Gastroesophageal sphincter (tissue), 4 donors: ENCODE results near the gene GABPB1. TPM values are rescaled to one million over a fixed set of nuclear protein-coding genes. Genes with fewer than 3 reads are reported as not detected.

Source experiments
- ATAC-seq: fragments of 150-250 bp; one replicate; pipeline ENCODE4 v1.9.1; 2016; ENCODE audit warnings: mild to moderate bottlenecking, moderate library complexity
- H3K27ac ChIP-seq, 4 donors: fragments of 200-600 bp; sonication (generic) in 3 of 4; 1 replicate in 3 of 4; 2 replicates in 1 of 4; pipeline ENCODE4 v1.5.1; 2016 to 2019
- H3K27me3 ChIP-seq: fragments of 200-600 bp; sonication (generic); one replicate; pipeline ENCODE4 v1.5.1; 2019
- H3K36me3 ChIP-seq, 2 donors: fragments of 200-600 bp; sonication (generic); one replicate each; pipeline ENCODE4 v1.5.1; 2019; ENCODE audit warnings: control low read depth in 1 of 2
- H3K4me1 ChIP-seq, 3 donors: fragments of 200-600 bp; sonication (generic); 1 replicate in 2 of 3; 2 replicates in 1 of 3; pipeline ENCODE4 v1.5.1; 2016 to 2019; ENCODE audit warnings: control low read depth in 2 of 3
- H3K4me3 ChIP-seq, 2 donors: fragments of 200-600 bp; sonication (generic); one replicate each; pipeline ENCODE4 v1.5.1; 2019; ENCODE audit warnings: mild to moderate bottlenecking in 1 of 2, moderate library complexity in 1 of 2
- H3K9me3 ChIP-seq, 3 donors: fragments of 200-600 bp; sonication (generic); one replicate each; pipeline ENCODE4 v1.5.1; 2017 to 2019; ENCODE audit warnings: control low read depth in 2 of 3
- EP300 ChIP-seq: sonication (generic); formaldehyde crosslinking; IDR thresholded peaks from one replicate; pipeline ENCODE4 v1.6.1; 2017; ENCODE audit warnings: antibody characterized with exemption, mild to moderate bottlenecking
- POLR2A ChIP-seq, 2 donors: fragments of 450-650 bp; IDR thresholded peaks; one replicate each; pipeline ENCODE4 v1.6.1; 2017; ENCODE audit warnings: antibody characterized with exemption in 2 of 2, mild to moderate bottlenecking in 2 of 2, moderate library complexity in 1 of 2
- POLR2AphosphoS5 ChIP-seq: sonication (generic); formaldehyde crosslinking; IDR thresholded peaks from one replicate; pipeline ENCODE4 v1.6.1; 2017; ENCODE audit warnings: antibody characterized with exemption
- WGBS, 2 donors: methylation state at CpG; one replicate each; pipeline ENCODE4 v1.1.5; 2018; ENCODE audit warnings: low coverage in 1 of 2; 5-methylcytosine and 5-hydroxymethylcytosine counted together
- total RNA-seq, 4 donors: library from RNA; depleted of rRNA; stranded (reverse); fragments of >200 nt; gene quantifications; one replicate each; pipeline ENCODE4 v1.1.0, GENCODE V29; 2016
- TF ChIP-seq, protein P1 (sequence below), 4 experiments: fragments of 200-600 bp in 2 of 4; fragments of 450-650 bp in 2 of 4; sonication (generic) in 1 of 4; IDR thresholded peaks; one replicate each; pipeline ENCODE4 v1.5.1; 2017 to 2019; ENCODE audit warnings: antibody characterized with exemption in 4 of 4, mild to moderate bottlenecking in 2 of 4, moderate library complexity in 2 of 4

Gene GABPB1
- total RNA-seq, 4 donors from 2014 or later: 15.8 to 26.1 (median 17.8) TPM

DNA sequence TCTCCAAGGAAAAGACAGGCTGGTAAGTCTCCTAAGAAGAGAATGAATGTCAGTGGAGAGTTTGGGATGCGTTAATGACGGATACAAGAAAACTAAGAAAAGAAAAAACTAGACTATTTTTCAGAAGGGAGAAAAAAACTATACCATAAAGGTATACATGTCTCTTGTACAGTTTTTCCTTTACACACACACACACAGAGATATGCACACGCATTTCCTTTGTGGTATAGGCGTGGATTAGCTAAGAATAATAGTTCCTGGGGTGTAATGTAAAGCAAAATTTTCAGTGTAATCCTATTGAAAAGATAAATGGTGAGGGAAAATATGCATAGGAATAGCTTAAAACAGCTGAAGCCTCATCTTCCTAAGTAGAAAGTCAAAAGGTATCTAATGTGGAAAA is 36.3 kb downstream of the GABPB1 start:
- TF ChIP-seq EP300 (no peak), POLR2AphosphoS5 (no peak), POLR2A (IDR thresholded peaks at IDR 0.05) (no peak)
- TF ChIP-seq, protein P1, sequence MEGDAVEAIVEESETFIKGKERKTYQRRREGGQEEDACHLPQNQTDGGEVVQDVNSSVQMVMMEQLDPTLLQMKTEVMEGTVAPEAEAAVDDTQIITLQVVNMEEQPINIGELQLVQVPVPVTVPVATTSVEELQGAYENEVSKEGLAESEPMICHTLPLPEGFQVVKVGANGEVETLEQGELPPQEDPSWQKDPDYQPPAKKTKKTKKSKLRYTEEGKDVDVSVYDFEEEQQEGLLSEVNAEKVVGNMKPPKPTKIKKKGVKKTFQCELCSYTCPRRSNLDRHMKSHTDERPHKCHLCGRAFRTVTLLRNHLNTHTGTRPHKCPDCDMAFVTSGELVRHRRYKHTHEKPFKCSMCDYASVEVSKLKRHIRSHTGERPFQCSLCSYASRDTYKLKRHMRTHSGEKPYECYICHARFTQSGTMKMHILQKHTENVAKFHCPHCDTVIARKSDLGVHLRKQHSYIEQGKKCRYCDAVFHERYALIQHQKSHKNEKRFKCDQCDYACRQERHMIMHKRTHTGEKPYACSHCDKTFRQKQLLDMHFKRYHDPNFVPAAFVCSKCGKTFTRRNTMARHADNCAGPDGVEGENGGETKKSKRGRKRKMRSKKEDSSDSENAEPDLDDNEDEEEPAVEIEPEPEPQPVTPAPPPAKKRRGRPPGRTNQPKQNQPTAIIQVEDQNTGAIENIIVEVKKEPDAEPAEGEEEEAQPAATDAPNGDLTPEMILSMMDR (IDR thresholded peaks at IDR 0.05): no peak
- ATAC-seq: no peak
- Histone ChIP-seq H3K9me3 (no peaks in the 10 kb centered on the region), H3K4me3 (no peak overlapping the region), H3K27ac (no peak overlapping the region), H3K36me3 (no peaks in the 10 kb centered on the region), H3K4me1 (peaks cover 0 to 9% (median 0%) of the 10 kb centered on the region in 3 donors), H3K27me3 (no peaks in the 10 kb centered on the region)
- WGBS, 2 donors: 85 to 98% methylated on average over 4 of the region's 4 CpGs

DNA sequence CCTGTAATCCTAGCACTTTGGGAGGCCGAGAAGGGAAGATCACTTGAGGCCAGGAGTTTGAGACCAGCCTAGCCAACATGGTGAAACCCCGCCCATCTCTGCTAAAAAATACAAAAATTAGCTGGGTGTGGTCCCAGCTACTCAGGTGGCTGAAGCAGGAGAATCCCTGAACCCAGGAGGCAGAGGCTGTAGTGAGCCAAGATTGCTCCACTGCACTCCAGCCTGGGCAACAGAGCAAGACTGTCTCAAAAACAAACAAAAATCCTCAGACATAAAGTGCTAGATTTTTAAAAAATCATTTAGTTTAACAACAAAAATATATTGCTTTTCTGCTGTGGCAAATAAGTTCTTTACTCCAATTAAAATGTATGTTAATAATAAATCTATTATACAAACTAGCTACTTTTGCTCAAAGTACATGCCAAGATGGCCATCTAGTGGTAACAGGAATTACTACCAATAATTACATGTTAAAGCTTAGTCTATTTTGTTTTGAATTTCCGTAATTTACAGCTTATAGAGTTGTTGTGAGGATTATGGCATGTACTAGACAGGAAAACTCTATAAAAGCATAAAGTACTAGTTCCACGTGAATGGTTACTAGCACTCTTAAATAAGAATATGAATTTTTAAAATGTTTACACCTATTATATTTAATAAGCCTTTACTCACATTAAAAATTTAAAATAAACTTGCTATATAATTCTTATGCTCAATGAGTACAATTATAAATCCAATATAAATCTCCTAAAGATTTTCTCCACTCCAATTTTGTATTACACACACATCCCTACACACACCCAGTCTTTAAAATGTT is 39.0 kb downstream of the GABPB1 start:
- no peak overlapping the region for H3K4me3 ChIP-seq
- no peak for ATAC-seq
- peaks cover 0 to 9% (median 0%) of the 10 kb centered on the region in 3 donors for H3K4me1 ChIP-seq
- WGBS, 2 donors: 40 to 50% methylated on average over 3 of the region's 4 CpGs
- H3K36me3 ChIP-seq: no peaks in the 10 kb centered on the region
- no peaks in the 10 kb centered on the region for H3K27me3 ChIP-seq
- H3K27ac ChIP-seq: no peak overlapping the region
- H3K9me3 ChIP-seq: no peaks in the 10 kb centered on the region
- no peak for TF ChIP-seq EP300
- TF ChIP-seq, protein P1 (IDR thresholded peaks at IDR 0.05): peak; percentile 49 to 65 (median 53)

DNA sequence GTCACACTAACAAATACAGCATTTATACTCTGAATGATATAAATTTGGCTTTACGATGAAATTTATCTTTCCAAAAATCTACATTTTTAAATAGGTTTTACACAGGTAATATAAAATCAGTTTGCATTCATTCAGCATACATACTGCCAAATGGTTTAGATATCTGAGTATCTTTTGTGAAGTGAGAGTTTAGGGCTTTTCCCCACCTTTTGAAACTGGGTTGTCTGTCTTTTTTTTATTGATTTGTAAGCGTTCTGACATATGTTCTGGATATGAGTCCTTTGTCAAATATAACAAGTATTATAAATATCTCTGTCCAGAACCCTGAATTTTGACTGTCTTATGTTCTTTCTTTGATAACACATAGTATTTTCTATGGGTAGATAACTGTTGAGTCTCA is 42.4 kb downstream of the GABPB1 start:
- peaks cover 0 to 9% (median 0%) of the 10 kb centered on the region in 3 donors for H3K9me3 ChIP-seq
- no peak overlapping the region for H3K27ac ChIP-seq
- no peak overlapping the region for H3K4me3 ChIP-seq
- H3K27me3 ChIP-seq: no peaks in the 10 kb centered on the region
- no peak for ATAC-seq
- WGBS, 2 donors: 90 to 91% methylated on average over 2 of the region's 2 CpGs
- peaks cover 0 to 9% (median 0%) of the 10 kb centered on the region in 3 donors for H3K4me1 ChIP-seq
- peaks cover 0 to 11% of the 10 kb centered on the region in 2 donors for H3K36me3 ChIP-seq
- no peak for TF ChIP-seq POLR2AphosphoS5
- TF ChIP-seq EP300: no peak
- TF ChIP-seq, protein P1 (IDR thresholded peaks at IDR 0.05): no peak
- no peak for TF ChIP-seq POLR2A (IDR thresholded peaks at IDR 0.05)

DNA sequence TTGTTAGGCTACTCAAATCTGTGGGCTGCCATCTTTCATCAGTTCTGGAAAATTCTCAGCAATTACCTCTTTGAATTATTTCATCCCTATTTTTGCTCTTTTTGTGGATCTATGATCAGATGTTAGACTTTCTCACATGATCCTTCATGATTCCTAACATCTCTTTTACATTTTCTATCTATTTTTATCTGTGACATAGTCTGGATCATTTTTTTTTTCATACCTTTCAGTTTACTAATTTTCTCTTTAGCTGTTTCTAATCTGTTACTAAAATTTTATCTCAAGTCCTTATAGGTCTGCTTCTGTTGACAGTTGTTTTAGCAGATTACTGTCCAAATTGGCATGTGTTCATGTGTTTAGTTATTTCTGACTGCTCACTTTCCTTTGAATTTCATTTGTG is 47.2 kb downstream of the GABPB1 start:
- no peak for ATAC-seq
- Histone ChIP-seq H3K27ac (no peak overlapping the region), H3K9me3 (peaks cover 0 to 9% (median 0%) of the 10 kb centered on the region in 3 donors), H3K36me3 (peaks cover 0 to 44% of the 10 kb centered on the region in 2 donors), H3K4me3 (no peak overlapping the region), H3K4me1 (no peaks in the 10 kb centered on the region), H3K27me3 (no peaks in the 10 kb centered on the region)
- TF ChIP-seq EP300 (no peak), POLR2A (IDR thresholded peaks at IDR 0.05) (no peak), POLR2AphosphoS5 (no peak)
- TF ChIP-seq, protein P1 (IDR thresholded peaks at IDR 0.05): no peak

DNA sequence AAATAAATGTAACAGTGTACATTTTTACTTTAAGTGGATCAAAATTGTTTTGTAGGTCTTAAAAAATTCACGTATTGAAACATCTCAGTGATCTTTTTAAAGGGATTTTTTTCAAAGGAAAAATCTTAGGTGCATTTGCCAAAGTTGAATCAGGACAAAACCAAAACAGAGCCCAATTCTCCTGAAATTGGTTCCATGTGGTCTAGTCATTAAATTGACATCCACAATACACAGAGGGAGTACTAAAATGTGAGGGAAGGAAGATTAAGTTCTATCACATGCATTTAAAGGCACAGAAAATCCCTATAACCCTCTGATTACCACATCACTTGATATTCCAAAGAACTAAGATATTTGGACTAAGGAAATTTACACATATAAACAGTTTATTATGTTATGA is 50.2 kb downstream of the GABPB1 start:
- ATAC-seq: no peak
- no peak for TF ChIP-seq POLR2A (IDR thresholded peaks at IDR 0.05)
- TF ChIP-seq, protein P1 (IDR thresholded peaks at IDR 0.05): no peak
- no peak for TF ChIP-seq EP300
- TF ChIP-seq POLR2AphosphoS5: no peak
- 52 to 60% methylated on average over 1 of the region's 1 CpG for whole genome bisulfite sequencing, 2 donors
- Histone ChIP-seq H3K27me3 (no peaks in the 10 kb centered on the region), H3K36me3 (peaks cover 0 to 69% of the 10 kb centered on the region in 2 donors), H3K4me3 (no peak overlapping the region), H3K27ac (no peak overlapping the region), H3K9me3 (peaks cover 0 to 9% (median 0%) of the 10 kb centered on the region in 3 donors), H3K4me1 (no peaks in the 10 kb centered on the region)
